Psoas muscle (tissue), 8 donors: ENCODE results near the gene CLCC1. TPM values are rescaled to one million over a fixed set of nuclear protein-coding genes. Genes with fewer than 3 reads are reported as not detected.
"Not testable (repeated sequence)": the region's sequence is repeated elsewhere in the genome, so short reads cannot be mapped to it uniquely, and the experiment has no call there.

Experiments
- ATAC-seq, 4 donors: fragments of 200-7000 bp; cut with Tn5 transposase; one replicate each; pipeline ENCODE4 v1.9.1; 2020; ENCODE audit warnings: moderate library complexity in 3 of 4, mild to moderate bottlenecking in 2 of 4
- DNase-seq, 2 donors: peaks; one replicate each; pipeline ENCODE4 v3.0.0-alpha.2; 2020
- H3K27ac ChIP-seq: fragments of 200-600 bp; one replicate; pipeline ENCODE4 v1.8.0; 2022
- H3K27me3 ChIP-seq, 3 donors: fragments of 200-600 bp in 1 of 3; one replicate each; pipeline versions ENCODE4 v1.6.1 to v1.8.0; 2013 to 2022; ENCODE audit warnings: low read length in 2 of 3, mild to moderate bottlenecking in 2 of 3, moderate library complexity in 1 of 3; ENCODE audit not compliant: insufficient read depth in 3 of 3
- H3K36me3 ChIP-seq, 2 donors: fragments of 200-600 bp in 1 of 2; one replicate each; pipeline versions ENCODE4 v1.6.1 to v1.8.0; 2013 to 2022; ENCODE audit warnings: low read depth in 1 of 2, mild to moderate bottlenecking in 1 of 2, moderate library complexity in 1 of 2; ENCODE audit not compliant: insufficient read depth in 1 of 2
- H3K4me1 ChIP-seq: fragments of 200-600 bp; one replicate; pipeline ENCODE4 v1.8.0; 2022
- H3K4me3 ChIP-seq: fragments of 200-600 bp; one replicate; pipeline ENCODE4 v1.8.0; 2022; ENCODE audit warnings: mild to moderate bottlenecking
- H3K9me3 ChIP-seq: fragments of 200-600 bp; one replicate; pipeline ENCODE4 v1.8.0; 2022
- CTCF ChIP-seq: fragments of 200-600 bp; IDR thresholded peaks from one replicate; pipeline ENCODE4 v1.8.0; 2022; ENCODE audit warnings: antibody characterized with exemption
- WGBS, 3 donors: extraction: QIAGEN DNeasy Blood & Tissue Kit; methylation state at CpG; one replicate each; pipeline versions ENCODE4 v1.1.6 to v1.1.7; 2013; 5-methylcytosine and 5-hydroxymethylcytosine counted together
- intact Hi-C, 2 donors: fragments of 100-400 bp; cut with DNase I; formaldehyde crosslinking; loops; one replicate each; pipeline versions ENCODE4 v1.11.0 to v1.14.2; 2022
- polyA plus RNA-seq, 3 donors: library from polyadenylated mRNA; stranded (reverse); fragments of 200-250 nt; gene quantifications; one replicate each; pipeline ENCODE4 v1.2.3, GENCODE V29; 2013
- total RNA-seq, 4 donors: library from RNA; stranded (reverse); fragmentation: NEBNext Ultra II Directional in 2 of 4; extraction: Animal tissue kit (Norgen Biotek cat#: 25700) in 2 of 4; gene quantifications; one replicate each; pipeline versions ENCODE4 v1.2.1 to v1.2.4, GENCODE V29; 2021 to 2023
- donor health status: healthy with polysubstance abuse.
- donor health status: DM: no; HTN: no; CAD: no; lungs with moderate emphysema.
- donor health status: Bipolar disorder and iron deficiency.
- donor health status: healthy.
- donor health status: DM: yes; HTN: yes; CAD: no.
- donor health status: DM: no; HTN: no; CAD: no.
- donor health status: DM: no; HTN: no; CAD: no.
- donor health status: DM: yes; HTN: yes; CAD: no.

CLCC1 gene
- total and polyA plus RNA-seq, 7 donors, result 13.1 to 36.2 (median 24.8) TPM

- no peaks in the 10 kb centered on the region for H3K27me3 ChIP-seq
- intact Hi-C loops, result no loop called here
- ATAC-seq (peak in 1 of 4 donors; percentile 49), DNase-seq (no peak)
- peaks cover 8% of the 10 kb centered on the region for H3K4me1 ChIP-seq
- H3K27ac ChIP-seq, result no peak overlapping the region
- H3K9me3 ChIP-seq, result no peaks in the 10 kb centered on the region
- no peak overlapping the region for H3K4me3 ChIP-seq
- no peak for TF ChIP-seq CTCF
- WGBS, 3 donors, result 15 to 28% (median 20%) methylated on average over 6 of the region's 6 CpGs
- peaks cover 2 to 44% of the 10 kb centered on the region in 2 donors for H3K36me3 ChIP-seq
Observed at GRCh38 chr1:108947871-108948525, 15.3 kb downstream of the CLCC1 start.

GRCh38 chr1:108936170-108936569 is 27.1 kb downstream of the CLCC1 start:
- H3K27ac ChIP-seq, result no peak overlapping the region
- no peak for TF ChIP-seq CTCF
- H3K36me3 ChIP-seq, result peaks cover 11 to 96% of the 10 kb centered on the region in 2 donors
- H3K4me3 ChIP-seq, result no peak overlapping the region
- no peak for ATAC-seq
- 95 to 99% (median 97%) methylated on average over 9 of the region's 9 CpGs for WGBS, 3 donors
- H3K4me1 ChIP-seq, result no peaks in the 10 kb centered on the region
- intact Hi-C loops, result no loop called here
- H3K9me3 ChIP-seq, result no peaks in the 10 kb centered on the region
- no peaks in the 10 kb centered on the region for H3K27me3 ChIP-seq
- no peak for DNase-seq

GRCh38 chr1:108933944-108934343 is 29.3 kb downstream of the CLCC1 start:
- intact Hi-C loops, result no loop called here
- H3K36me3 ChIP-seq, result peaks cover 10 to 97% of the 10 kb centered on the region in 2 donors

GRCh38 chr1:108927565-108927964 is 35.7 kb downstream of the CLCC1 start:
- H3K9me3 ChIP-seq, H3K4me1 ChIP-seq, H3K27ac ChIP-seq, H3K4me3 ChIP-seq, H3K27me3 ChIP-seq, DNase-seq, ATAC-seq: not testable (repeated sequence)
- peaks cover 0 to 100% of the 10 kb centered on the region in 2 donors for H3K36me3 ChIP-seq
- 96 to 100% (median 98%) methylated on average over 1 of the region's 1 CpG for WGBS, 3 donors
- intact Hi-C loops, result loop anchor here in 1 of 2 donors (10.0 kb wide), 1 partner anchor 173 kb away; no protein-coding TSS in a partner anchor

More at GRCh38 chr1:108933944-108934343, 29.3 kb downstream of the CLCC1 start:
- no peak for TF ChIP-seq CTCF
- no peak overlapping the region for H3K27ac ChIP-seq
- WGBS, 3 donors, result 91 to 96% (median 92%) methylated on average over 5 of the region's 5 CpGs
- DNase-seq, result no peak
- H3K27me3 ChIP-seq, result no peaks in the 10 kb centered on the region
- H3K4me3 ChIP-seq, result no peak overlapping the region
- no peak for ATAC-seq
- H3K4me1 ChIP-seq, result no peaks in the 10 kb centered on the region
- no peaks in the 10 kb centered on the region for H3K9me3 ChIP-seq

GRCh38 chr1:108925920-108926319 is 37.4 kb downstream of the CLCC1 start:
- Histone ChIP-seq H3K36me3 (peaks cover 0 to 100% of the 10 kb centered on the region in 2 donors), H3K27me3 (no peaks in the 10 kb centered on the region), H3K27ac (no peak overlapping the region), H3K9me3 (no peaks in the 10 kb centered on the region), H3K4me3 (no peak overlapping the region), H3K4me1 (no peaks in the 10 kb centered on the region)
- intact Hi-C loops, result loop anchor here in 1 of 2 donors (10.0 kb wide), 1 partner anchor 171 kb away; no protein-coding TSS in a partner anchor
- 94 to 97% (median 96%) methylated on average over 2 of the region's 2 CpGs for WGBS, 3 donors
- ATAC-seq (no peak), DNase-seq (no peak)
- no peak for TF ChIP-seq CTCF
